Measurements from ENCODE around the gene LRRK1.

The LRRK1 gene

DNA sequence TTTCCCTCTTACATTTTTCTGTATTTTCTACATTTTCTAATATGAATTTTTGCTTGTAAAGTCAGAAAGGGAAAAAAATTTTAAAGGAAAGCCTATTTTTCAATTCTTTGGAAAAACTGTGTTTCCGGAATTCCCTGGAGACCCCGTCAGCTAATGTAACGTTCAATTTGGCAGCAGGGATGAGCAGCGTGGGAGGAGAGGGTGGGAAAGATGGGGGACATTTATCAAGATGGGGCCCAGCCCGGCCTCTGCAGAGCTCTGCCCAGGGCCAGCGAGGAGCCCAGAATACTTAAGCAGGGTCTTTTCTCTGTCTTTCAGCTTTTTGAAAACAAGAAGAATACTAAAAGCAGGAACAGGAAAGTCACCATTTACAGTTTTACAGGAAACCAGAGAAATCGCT lies 129.0 kb downstream of the LRRK1 start:
- Histone ChIP-seq H3K4me2 (ENCODE audit: low read length) (no peak overlapping the region), H4K8ac (ENCODE audit: low read depth, low read length) (no peak overlapping the region), H4K12ac (ENCODE audit: low read depth, low read length) (no peak overlapping the region), H3K23ac (ENCODE audit: low read length) (no peak overlapping the region), H2BK120ac (ENCODE audit: insufficient read depth, low read length, poor library complexity) (no peak overlapping the region), H3K18ac (ENCODE audit: low read length) (no peak overlapping the region), H4K91ac (ENCODE audit: low read depth, low read length) (no peak overlapping the region), H3K4me1 (ENCODE audit: control insufficient read depth in 1 of 2, insufficient read depth in 2 of 2, low read length in 2 of 2) (no peaks in the 10 kb centered on the region), H2AK5ac (ENCODE audit: low read length) (no peak overlapping the region), H2BK5ac (ENCODE audit: low read depth, low read length, poor library complexity) (no peak overlapping the region), H3K27me3 (ENCODE audit: insufficient read depth, low read length) (no peaks in the 10 kb centered on the region), H3K27ac (ENCODE audit: low read depth, low read length) (no peak overlapping the region), H3K4ac (ENCODE audit: low read depth, low read length) (no peak overlapping the region), H3K79me1 (ENCODE audit: low read length) (no peaks in the 10 kb centered on the region), H3K9me3 (ENCODE audit: insufficient read depth, low read depth, low read length) (no peaks in the 10 kb centered on the region), H3K14ac (ENCODE audit: low read length) (no peak overlapping the region), H3K79me2 (ENCODE audit: control insufficient read depth, insufficient read depth, low read length, poor library complexity) (no peaks in the 10 kb centered on the region), H2BK12ac (ENCODE audit: low read length) (no peak overlapping the region), H3K4me3 (ENCODE audit: low read depth, low read length) (no peak overlapping the region), H2AFZ (ENCODE audit: insufficient read depth, low read length, poor library complexity) (no peak overlapping the region), H3K36me3 (ENCODE audit: control insufficient read depth in 1 of 2, insufficient read depth in 2 of 2, low read length in 2 of 2) (no peaks in the 10 kb centered on the region), H3K9ac (ENCODE audit: low read length) (no peak overlapping the region)
- DNase-seq: no peak
- no CpG with 5 or more reads among the region's 7 CpGs for WGBS (ENCODE audit: extremely low coverage, insufficient coverage, insufficient read length)

DNA sequence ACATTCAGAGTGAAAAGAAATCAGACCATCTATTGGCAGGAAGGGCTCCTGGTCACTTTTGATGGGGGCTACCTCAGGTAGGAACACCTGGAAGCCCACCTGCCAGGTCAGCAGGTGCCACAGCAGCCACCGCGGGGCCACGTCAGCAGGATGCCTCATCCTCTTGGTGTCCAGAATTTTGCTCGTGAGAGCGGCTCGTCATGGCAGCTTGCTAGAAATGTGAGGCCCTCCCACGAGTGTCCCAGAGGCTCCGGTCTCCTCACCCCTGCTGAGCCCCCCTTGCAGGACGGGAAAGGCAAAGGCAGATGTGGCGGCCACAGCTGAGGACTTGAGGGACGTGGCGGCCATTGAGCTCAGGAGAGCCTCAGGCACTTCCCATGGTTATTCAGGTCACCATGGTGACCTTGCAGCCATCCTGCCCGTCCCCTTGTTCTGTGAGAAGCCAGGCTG lies 129.4 kb downstream of the LRRK1 start:
- H3K27ac ChIP-seq (ENCODE audit: low read depth, low read length): no peak overlapping the region
- H3K79me2 ChIP-seq (ENCODE audit: control insufficient read depth, insufficient read depth, low read length, poor library complexity): no peaks in the 10 kb centered on the region
- no peak overlapping the region for H3K23ac ChIP-seq (ENCODE audit: low read length)
- H2BK120ac ChIP-seq (ENCODE audit: insufficient read depth, low read length, poor library complexity): no peak overlapping the region
- no peak overlapping the region for H2BK12ac ChIP-seq (ENCODE audit: low read length)
- no peak overlapping the region for H3K14ac ChIP-seq (ENCODE audit: low read length)
- no peak overlapping the region for H4K91ac ChIP-seq (ENCODE audit: low read depth, low read length)
- H3K4me2 ChIP-seq (ENCODE audit: low read length): no peak overlapping the region
- H2AK5ac ChIP-seq (ENCODE audit: low read length): no peak overlapping the region
- H3K27me3 ChIP-seq (ENCODE audit: insufficient read depth, low read length): no peaks in the 10 kb centered on the region
- H3K4me1 ChIP-seq (ENCODE audit: control insufficient read depth in 1 of 2, insufficient read depth in 2 of 2, low read length in 2 of 2): no peaks in the 10 kb centered on the region
- no peak overlapping the region for H2BK5ac ChIP-seq (ENCODE audit: low read depth, low read length, poor library complexity)
- no peak overlapping the region for H3K9ac ChIP-seq (ENCODE audit: low read length)
- no peaks in the 10 kb centered on the region for H3K79me1 ChIP-seq (ENCODE audit: low read length)
- H4K12ac ChIP-seq (ENCODE audit: low read depth, low read length): no peak overlapping the region
- no peaks in the 10 kb centered on the region for H3K36me3 ChIP-seq (ENCODE audit: control insufficient read depth in 1 of 2, insufficient read depth in 2 of 2, low read length in 2 of 2)
- DNase-seq: no peak
- no peak overlapping the region for H3K4me3 ChIP-seq (ENCODE audit: low read depth, low read length)
- no peak overlapping the region for H3K18ac ChIP-seq (ENCODE audit: low read length)
- H4K8ac ChIP-seq (ENCODE audit: low read depth, low read length): no peak overlapping the region
- no peak overlapping the region for H2AFZ ChIP-seq (ENCODE audit: insufficient read depth, low read length, poor library complexity)
- WGBS (ENCODE audit: extremely low coverage, insufficient coverage, insufficient read length): no CpG with 5 or more reads among the region's 13 CpGs
- H3K4ac ChIP-seq (ENCODE audit: low read depth, low read length): no peak overlapping the region
- no peaks in the 10 kb centered on the region for H3K9me3 ChIP-seq (ENCODE audit: insufficient read depth, low read depth, low read length)

DNA sequence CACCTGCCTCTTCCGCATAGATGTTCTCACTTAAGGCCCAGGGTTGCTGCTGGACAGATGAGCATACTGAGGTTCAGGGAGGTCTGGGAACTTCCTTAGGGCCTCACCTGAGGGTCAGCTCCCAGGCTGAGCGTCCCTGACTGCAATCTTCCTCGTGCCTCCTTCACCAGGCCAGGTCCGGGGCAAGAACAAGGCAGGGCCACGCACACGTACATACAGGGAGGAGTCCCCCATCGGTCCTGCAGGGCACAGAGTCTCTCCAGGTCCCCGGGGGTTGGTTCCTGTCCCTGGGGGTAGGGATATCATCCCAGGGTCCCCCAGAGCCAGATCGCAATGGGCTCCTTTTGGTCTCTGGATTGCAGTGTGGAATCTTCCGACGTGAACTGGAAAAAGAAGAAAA lies 130.1 kb downstream of the LRRK1 start:
- no peak overlapping the region for H3K4ac ChIP-seq (ENCODE audit: low read depth, low read length)
- no peaks in the 10 kb centered on the region for H3K4me1 ChIP-seq (ENCODE audit: control insufficient read depth in 1 of 2, insufficient read depth in 2 of 2, low read length in 2 of 2)
- no peak overlapping the region for H3K4me2 ChIP-seq (ENCODE audit: low read length)
- WGBS (ENCODE audit: extremely low coverage, insufficient coverage, insufficient read length): no CpG with 5 or more reads among the region's 11 CpGs
- H2BK12ac ChIP-seq (ENCODE audit: low read length): no peak overlapping the region
- H3K23ac ChIP-seq (ENCODE audit: low read length): no peak overlapping the region
- H2BK120ac ChIP-seq (ENCODE audit: insufficient read depth, low read length, poor library complexity): no peak overlapping the region
- H2AK5ac ChIP-seq (ENCODE audit: low read length): no peak overlapping the region
- no peak overlapping the region for H2AFZ ChIP-seq (ENCODE audit: insufficient read depth, low read length, poor library complexity)
- no peaks in the 10 kb centered on the region for H3K36me3 ChIP-seq (ENCODE audit: control insufficient read depth in 1 of 2, insufficient read depth in 2 of 2, low read length in 2 of 2)
- no peak overlapping the region for H3K27ac ChIP-seq (ENCODE audit: low read depth, low read length)
- no peak overlapping the region for H2BK5ac ChIP-seq (ENCODE audit: low read depth, low read length, poor library complexity)
- H3K27me3 ChIP-seq (ENCODE audit: insufficient read depth, low read length): no peaks in the 10 kb centered on the region
- no peak for DNase-seq
- H4K12ac ChIP-seq (ENCODE audit: low read depth, low read length): no peak overlapping the region
- H3K79me1 ChIP-seq (ENCODE audit: low read length): no peaks in the 10 kb centered on the region
- H3K79me2 ChIP-seq (ENCODE audit: control insufficient read depth, insufficient read depth, low read length, poor library complexity): no peaks in the 10 kb centered on the region
- H3K9me3 ChIP-seq (ENCODE audit: insufficient read depth, low read depth, low read length): no peaks in the 10 kb centered on the region
- H3K4me3 ChIP-seq (ENCODE audit: low read depth, low read length): no peak overlapping the region
- no peak overlapping the region for H4K91ac ChIP-seq (ENCODE audit: low read depth, low read length)
- H3K14ac ChIP-seq (ENCODE audit: low read length): no peak overlapping the region
- H3K18ac ChIP-seq (ENCODE audit: low read length): no peak overlapping the region
- H3K9ac ChIP-seq (ENCODE audit: low read length): no peak overlapping the region
- no peak overlapping the region for H4K8ac ChIP-seq (ENCODE audit: low read depth, low read length)

DNA sequence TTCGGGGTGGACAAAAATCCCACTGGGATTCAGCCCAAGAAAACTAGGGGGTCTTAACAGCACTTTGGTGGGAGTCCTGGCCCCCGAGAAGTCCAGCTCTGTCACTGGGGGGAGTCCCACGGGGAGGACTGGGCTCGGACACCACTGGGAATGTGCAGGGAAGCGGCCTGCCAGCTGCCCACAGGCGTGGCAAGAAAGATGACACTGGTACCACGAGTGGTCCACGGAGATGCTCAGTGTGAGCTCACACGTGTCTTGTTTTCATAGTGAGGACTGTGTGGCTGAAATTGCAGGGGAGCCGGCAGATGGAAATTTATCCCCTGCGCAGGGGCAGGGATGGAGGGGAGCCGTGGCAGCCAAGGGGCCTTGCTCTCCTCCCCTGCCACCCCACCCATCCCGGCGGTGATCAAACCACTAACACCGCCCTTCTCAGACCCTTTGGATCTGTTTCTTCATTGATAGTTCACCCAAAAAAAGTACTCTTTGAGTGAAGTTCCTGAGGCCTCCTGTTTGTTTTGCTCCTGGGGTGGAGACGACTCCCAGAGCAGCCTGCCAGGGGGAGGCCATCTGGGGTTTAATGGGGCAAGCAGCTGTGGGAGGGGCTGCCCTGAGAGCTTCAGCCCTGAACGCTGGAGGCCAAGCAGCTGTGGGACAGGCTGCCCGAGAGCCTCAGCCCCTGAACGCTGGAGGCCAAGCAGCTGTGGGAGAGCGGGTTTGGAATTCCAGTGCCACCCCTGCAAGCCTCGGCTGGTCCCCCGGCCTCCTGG lies 130.9 kb downstream of the LRRK1 start:
- Histone ChIP-seq H2BK12ac (ENCODE audit: low read length) (no peak overlapping the region), H3K14ac (ENCODE audit: low read length) (no peak overlapping the region), H3K36me3 (ENCODE audit: control insufficient read depth in 1 of 2, insufficient read depth in 2 of 2, low read length in 2 of 2) (no peaks in the 10 kb centered on the region), H3K9me3 (ENCODE audit: insufficient read depth, low read depth, low read length) (no peaks in the 10 kb centered on the region), H2BK5ac (ENCODE audit: low read depth, low read length, poor library complexity) (no peak overlapping the region), H2AK5ac (ENCODE audit: low read length) (no peak overlapping the region), H3K4ac (ENCODE audit: low read depth, low read length) (no peak overlapping the region), H2BK120ac (ENCODE audit: insufficient read depth, low read length, poor library complexity) (no peak overlapping the region), H4K91ac (ENCODE audit: low read depth, low read length) (no peak overlapping the region), H3K4me1 (ENCODE audit: control insufficient read depth in 1 of 2, insufficient read depth in 2 of 2, low read length in 2 of 2) (no peaks in the 10 kb centered on the region), H3K27ac (ENCODE audit: low read depth, low read length) (no peak overlapping the region), H3K79me2 (ENCODE audit: control insufficient read depth, insufficient read depth, low read length, poor library complexity) (no peaks in the 10 kb centered on the region), H2AFZ (ENCODE audit: insufficient read depth, low read length, poor library complexity) (no peak overlapping the region), H3K79me1 (ENCODE audit: low read length) (no peaks in the 10 kb centered on the region), H3K9ac (ENCODE audit: low read length) (no peak overlapping the region), H3K4me3 (ENCODE audit: low read depth, low read length) (no peak overlapping the region), H3K18ac (ENCODE audit: low read length) (no peak overlapping the region), H3K4me2 (ENCODE audit: low read length) (no peak overlapping the region), H3K27me3 (ENCODE audit: insufficient read depth, low read length) (no peaks in the 10 kb centered on the region), H4K12ac (ENCODE audit: low read depth, low read length) (no peak overlapping the region), H4K8ac (ENCODE audit: low read depth, low read length) (no peak overlapping the region), H3K23ac (ENCODE audit: low read length) (no peak overlapping the region)
- WGBS (ENCODE audit: extremely low coverage, insufficient coverage, insufficient read length): no CpG with 5 or more reads among the region's 22 CpGs
- DNase-seq: no peak

Data from trophoblast cell (in vitro differentiated cells and primary cell).